ENCODE results near the gene TNFAIP8L1.

- TF ChIP-seq CTCF (IDR thresholded peaks at IDR 0.05 in 8 of 11, conservative IDR thresholded peaks at IDR 0.05 in 3 of 11) (no peak), POLR2A (IDR thresholded peaks at IDR 0.05) (no peak), POLR2AphosphoS5 (IDR thresholded peaks at IDR 0.05) (no peak)
These were observed 22.8 kb downstream of the TNFAIP8L1 start for GRCh38 chr19:4662020-4662695.

Measured in spleen (tissue), 7 donors.